Stimulated activated naive CD8-positive, alpha-beta T cell treated with anti-CD3 and anti-CD28 coated beads, Interleukin-15, Interleukin-2, amounts not matched to agents 100 ng/mL and 50 ng/mL, for 24 hours (primary cell): ENCODE data around the gene MOCS1.

ENCODE experiments used
- H3K27ac Mint-ChIP-seq: one replicate; pipeline ENCODE4 v1.8.0; 2021; ENCODE audit warnings: mild to moderate bottlenecking, mixed read lengths
- H3K27me3 Mint-ChIP-seq: one replicate; pipeline ENCODE4 v1.8.0; 2021; ENCODE audit warnings: mixed read lengths
- H3K36me3 Mint-ChIP-seq: one replicate; pipeline ENCODE4 v1.8.0; 2021; ENCODE audit warnings: low read depth, mixed read lengths
- H3K4me1 Mint-ChIP-seq: one replicate; pipeline ENCODE4 v1.8.0; 2021; ENCODE audit warnings: low read depth, mixed read lengths
- H3K4me3 Mint-ChIP-seq: one replicate; pipeline ENCODE4 v1.8.0; 2021; ENCODE audit warnings: mild to moderate bottlenecking, mixed read lengths
- H3K9me3 Mint-ChIP-seq: one replicate; pipeline ENCODE4 v1.8.0; 2021; ENCODE audit warnings: mixed read lengths

Gene MOCS1

GRCh38 chr6:39892490-39893129 is 41.7 kb downstream of the MOCS1 start:
- no peaks in the 10 kb centered on the region for H3K4me1 Mint-ChIP-seq
- no peaks in the 10 kb centered on the region for H3K9me3 Mint-ChIP-seq
- H3K4me3 Mint-ChIP-seq = no peak overlapping the region
- no peak overlapping the region for H3K27ac Mint-ChIP-seq
- no peaks in the 10 kb centered on the region for H3K36me3 Mint-ChIP-seq
- peaks cover 6% of the 10 kb centered on the region for H3K27me3 Mint-ChIP-seq

GRCh38 chr6:39891976-39892375 is 42.3 kb downstream of the MOCS1 start:
- H3K9me3 Mint-ChIP-seq = no peaks in the 10 kb centered on the region
- peaks cover under 1% of the 10 kb centered on the region for H3K27me3 Mint-ChIP-seq

GRCh38 chr6:39891353-39891752 is 42.9 kb downstream of the MOCS1 start:
- H3K27ac Mint-ChIP-seq = no peak overlapping the region
- no peak overlapping the region for H3K4me3 Mint-ChIP-seq
- H3K36me3 Mint-ChIP-seq = no peaks in the 10 kb centered on the region
- H3K9me3 Mint-ChIP-seq = no peaks in the 10 kb centered on the region
- H3K27me3 Mint-ChIP-seq = no peaks in the 10 kb centered on the region
- H3K4me1 Mint-ChIP-seq = no peaks in the 10 kb centered on the region

More at GRCh38 chr6:39891976-39892375, 42.3 kb downstream of the MOCS1 start:
- H3K27ac Mint-ChIP-seq = no peak overlapping the region
- no peak overlapping the region for H3K4me3 Mint-ChIP-seq
- no peaks in the 10 kb centered on the region for H3K36me3 Mint-ChIP-seq
- no peaks in the 10 kb centered on the region for H3K4me1 Mint-ChIP-seq

- no peaks in the 10 kb centered on the region for H3K4me1 Mint-ChIP-seq
- no peaks in the 10 kb centered on the region for H3K27me3 Mint-ChIP-seq
- H3K27ac Mint-ChIP-seq = no peak overlapping the region
- no peaks in the 10 kb centered on the region for H3K36me3 Mint-ChIP-seq
- no peak overlapping the region for H3K4me3 Mint-ChIP-seq
- H3K9me3 Mint-ChIP-seq = no peaks in the 10 kb centered on the region
These were observed 45.0 kb downstream of the MOCS1 start for GRCh38 chr6:39889229-39889628.

GRCh38 chr6:39887692-39888450 is 46.4 kb downstream of the MOCS1 start:
- Mint-ChIP-seq H3K9me3 (no peaks in the 10 kb centered on the region), H3K36me3 (no peaks in the 10 kb centered on the region), H3K4me3 (no peak overlapping the region)

GRCh38 chr6:39886871-39887270 is 47.4 kb downstream of the MOCS1 start:
- Mint-ChIP-seq H3K9me3 (no peaks in the 10 kb centered on the region), H3K27me3 (no peaks in the 10 kb centered on the region), H3K4me3 (no peak overlapping the region), H3K36me3 (no peaks in the 10 kb centered on the region), H3K27ac (no peak overlapping the region), H3K4me1 (no peaks in the 10 kb centered on the region)

More at GRCh38 chr6:39887692-39888450, 46.4 kb downstream of the MOCS1 start:
- Mint-ChIP-seq H3K27me3 (no peaks in the 10 kb centered on the region), H3K27ac (no peak overlapping the region), H3K4me1 (no peaks in the 10 kb centered on the region)

GRCh38 chr6:39885691-39886090 is 48.6 kb downstream of the MOCS1 start:
- Mint-ChIP-seq H3K27me3 (no peaks in the 10 kb centered on the region), H3K27ac (no peak overlapping the region), H3K36me3 (no peaks in the 10 kb centered on the region), H3K4me1 (no peaks in the 10 kb centered on the region), H3K4me3 (no peak overlapping the region), H3K9me3 (no peaks in the 10 kb centered on the region)

GRCh38 chr6:39884696-39885095 is 49.6 kb downstream of the MOCS1 start:
- no peaks in the 10 kb centered on the region for H3K4me1 Mint-ChIP-seq
- no peak overlapping the region for H3K4me3 Mint-ChIP-seq
- H3K27me3 Mint-ChIP-seq = no peaks in the 10 kb centered on the region
- H3K9me3 Mint-ChIP-seq = no peaks in the 10 kb centered on the region
- H3K36me3 Mint-ChIP-seq = no peaks in the 10 kb centered on the region
- H3K27ac Mint-ChIP-seq = no peak overlapping the region

GRCh38 chr6:39882531-39882899 is 51.7 kb downstream of the MOCS1 start:
- Mint-ChIP-seq H3K4me1 (no peaks in the 10 kb centered on the region), H3K36me3 (no peaks in the 10 kb centered on the region), H3K27ac (no peak overlapping the region), H3K9me3 (no peaks in the 10 kb centered on the region), H3K27me3 (no peaks in the 10 kb centered on the region), H3K4me3 (no peak overlapping the region)

GRCh38 chr6:39881851-39882530 is 52.3 kb downstream of the MOCS1 start:
- H3K27me3 Mint-ChIP-seq = no peaks in the 10 kb centered on the region
- no peaks in the 10 kb centered on the region for H3K36me3 Mint-ChIP-seq
- no peaks in the 10 kb centered on the region for H3K9me3 Mint-ChIP-seq
- H3K4me3 Mint-ChIP-seq = no peak overlapping the region
- no peak overlapping the region for H3K27ac Mint-ChIP-seq
- H3K4me1 Mint-ChIP-seq = no peaks in the 10 kb centered on the region

- H3K9me3 Mint-ChIP-seq = no peaks in the 10 kb centered on the region
- H3K36me3 Mint-ChIP-seq = no peaks in the 10 kb centered on the region
- H3K4me1 Mint-ChIP-seq = no peaks in the 10 kb centered on the region
- no peak overlapping the region for H3K4me3 Mint-ChIP-seq
- H3K27me3 Mint-ChIP-seq = no peaks in the 10 kb centered on the region
- no peak overlapping the region for H3K27ac Mint-ChIP-seq
These were observed 53.7 kb downstream of the MOCS1 start for GRCh38 chr6:39880594-39880993.

- Mint-ChIP-seq H3K27me3 (no peaks in the 10 kb centered on the region), H3K36me3 (no peaks in the 10 kb centered on the region), H3K27ac (no peak overlapping the region), H3K9me3 (no peaks in the 10 kb centered on the region), H3K4me1 (no peaks in the 10 kb centered on the region), H3K4me3 (no peak overlapping the region)
These were observed 54.7 kb downstream of the MOCS1 start for GRCh38 chr6:39879535-39879934.

GRCh38 chr6:39876826-39877225 is 57.4 kb downstream of the MOCS1 start:
- Mint-ChIP-seq H3K9me3 (no peaks in the 10 kb centered on the region), H3K27ac (no peak overlapping the region), H3K36me3 (no peaks in the 10 kb centered on the region), H3K27me3 (no peaks in the 10 kb centered on the region), H3K4me3 (no peak overlapping the region), H3K4me1 (no peaks in the 10 kb centered on the region)

GRCh38 chr6:39876111-39876510 is 58.2 kb downstream of the MOCS1 start:
- Mint-ChIP-seq H3K4me3 (no peak overlapping the region), H3K36me3 (no peaks in the 10 kb centered on the region), H3K27me3 (no peaks in the 10 kb centered on the region), H3K9me3 (no peaks in the 10 kb centered on the region), H3K27ac (no peak overlapping the region), H3K4me1 (no peaks in the 10 kb centered on the region)

GRCh38 chr6:39873439-39873838 is 60.8 kb downstream of the MOCS1 start:
- H3K4me1 Mint-ChIP-seq = no peaks in the 10 kb centered on the region
- no peaks in the 10 kb centered on the region for H3K9me3 Mint-ChIP-seq
- H3K27ac Mint-ChIP-seq = no peak overlapping the region
- H3K4me3 Mint-ChIP-seq = no peak overlapping the region
- H3K36me3 Mint-ChIP-seq = no peaks in the 10 kb centered on the region
- H3K27me3 Mint-ChIP-seq = no peaks in the 10 kb centered on the region
